ENCODE results near the gene BMP7.
"Not testable (repeated sequence)": the region's sequence is repeated elsewhere in the genome, so short reads cannot be mapped to it uniquely, and the experiment has no call there.

Gene BMP7

DNA sequence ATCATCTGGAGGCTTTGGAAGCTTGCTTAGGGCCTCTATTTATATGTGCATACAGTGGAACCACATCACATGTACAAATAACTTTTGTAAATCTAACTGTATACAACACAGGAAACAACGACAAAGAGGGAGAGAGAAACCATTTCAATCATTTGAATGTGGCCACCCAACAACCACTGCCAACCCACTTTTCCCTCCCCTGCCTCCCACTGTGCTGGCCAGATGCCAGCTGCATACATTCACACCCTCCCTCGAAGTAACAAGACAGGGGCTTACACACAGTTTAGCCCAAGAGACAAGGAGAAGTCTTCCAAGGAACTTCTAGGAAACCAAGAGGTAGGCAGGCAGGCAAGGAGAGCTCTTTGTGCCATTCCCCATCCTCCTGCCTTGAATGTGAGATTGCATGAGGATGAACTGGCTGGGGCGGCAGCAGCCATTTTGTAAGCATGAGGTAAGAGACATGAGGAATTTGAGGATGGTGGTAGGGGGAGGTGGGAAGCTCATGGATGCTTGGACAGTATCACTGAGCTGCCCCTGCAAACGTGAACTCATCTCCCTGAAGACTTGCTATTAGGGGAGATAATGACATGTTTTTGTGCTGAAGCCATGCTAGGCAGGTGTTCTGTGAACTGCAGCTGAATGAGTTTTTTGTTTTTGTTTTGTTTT is 18.2 kb downstream of the BMP7 start:
- DNase-seq, result no peak

- no peak for DNase-seq
Measured at GRCh38 chr20:57247292-57247965, 19.0 kb downstream of the BMP7 start.

- no peak for DNase-seq
Measured at GRCh38 chr20:57245997-57246396, 20.4 kb downstream of the BMP7 start.

DNA sequence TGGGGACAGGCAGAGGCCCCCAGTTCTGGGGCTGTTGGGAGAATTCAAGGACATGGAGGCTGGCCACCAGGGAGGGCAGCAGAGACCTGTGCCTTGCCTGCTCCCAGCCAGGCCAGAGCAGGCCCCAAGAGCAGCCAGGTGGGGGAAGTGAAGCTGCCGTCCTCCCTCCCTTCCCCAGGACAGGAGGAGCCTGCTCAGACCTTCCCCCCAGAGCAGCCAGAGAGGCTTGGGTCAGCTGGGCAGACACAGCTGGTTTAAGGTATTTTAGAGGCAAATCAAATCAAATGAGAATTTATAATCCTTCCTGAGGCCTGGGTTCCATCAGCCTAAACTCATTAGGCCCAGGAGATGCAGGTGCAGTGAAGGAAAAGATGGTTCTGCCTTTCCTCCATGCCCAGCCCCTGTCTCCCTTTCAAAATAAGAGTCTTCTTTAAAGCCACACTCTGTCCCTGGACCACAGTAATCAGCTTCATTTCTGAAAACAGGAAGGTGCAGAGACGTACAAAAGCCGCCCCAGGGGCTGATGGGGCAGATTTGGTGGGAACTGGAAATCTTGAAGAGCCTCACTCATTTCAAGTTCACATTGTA is 21.7 kb downstream of the BMP7 start:
- no peak for DNase-seq

DNA sequence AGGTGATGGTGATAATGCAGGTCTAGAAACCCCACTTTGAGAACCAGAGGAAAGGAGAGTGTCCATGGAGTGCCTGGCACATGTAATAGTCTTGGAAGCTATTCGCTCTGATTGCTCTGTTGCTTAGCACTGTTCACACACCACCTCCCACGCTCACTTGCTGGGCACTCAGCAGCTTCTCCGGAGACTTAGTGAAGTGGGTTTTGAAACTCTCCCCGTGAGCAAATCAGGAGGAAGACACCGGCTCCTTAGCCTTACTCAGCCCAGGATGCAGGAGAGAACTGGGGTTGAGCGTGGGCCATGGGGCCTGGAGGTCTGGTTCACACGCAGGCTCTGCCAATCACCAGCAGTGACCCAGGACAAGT is 22.2 kb downstream of the BMP7 start:
- no peak for DNase-seq

- DNase-seq, result no peak
Measured at GRCh38 chr20:57243480-57244220, 22.8 kb downstream of the BMP7 start.

DNA sequence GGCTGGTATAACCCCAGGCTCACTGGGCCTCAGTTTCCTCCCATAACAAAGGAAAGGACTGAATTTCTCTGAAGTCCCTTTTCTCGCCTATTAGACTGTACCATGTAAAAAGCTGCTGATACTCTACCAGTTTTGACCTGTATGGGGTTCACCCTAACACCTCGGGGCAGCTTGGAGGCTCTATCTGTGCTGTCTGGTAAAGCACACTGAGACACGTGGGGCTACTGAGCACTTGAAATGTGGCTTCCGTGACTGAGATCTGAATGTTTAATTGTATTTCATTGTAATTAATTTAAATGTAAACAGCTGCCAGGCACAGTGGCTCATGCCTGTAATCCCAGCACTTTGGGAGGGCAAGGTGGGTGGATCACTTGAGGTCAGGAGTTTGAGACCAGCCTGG is 24.0 kb downstream of the BMP7 start:
- DNase-seq, result no peak

DNA sequence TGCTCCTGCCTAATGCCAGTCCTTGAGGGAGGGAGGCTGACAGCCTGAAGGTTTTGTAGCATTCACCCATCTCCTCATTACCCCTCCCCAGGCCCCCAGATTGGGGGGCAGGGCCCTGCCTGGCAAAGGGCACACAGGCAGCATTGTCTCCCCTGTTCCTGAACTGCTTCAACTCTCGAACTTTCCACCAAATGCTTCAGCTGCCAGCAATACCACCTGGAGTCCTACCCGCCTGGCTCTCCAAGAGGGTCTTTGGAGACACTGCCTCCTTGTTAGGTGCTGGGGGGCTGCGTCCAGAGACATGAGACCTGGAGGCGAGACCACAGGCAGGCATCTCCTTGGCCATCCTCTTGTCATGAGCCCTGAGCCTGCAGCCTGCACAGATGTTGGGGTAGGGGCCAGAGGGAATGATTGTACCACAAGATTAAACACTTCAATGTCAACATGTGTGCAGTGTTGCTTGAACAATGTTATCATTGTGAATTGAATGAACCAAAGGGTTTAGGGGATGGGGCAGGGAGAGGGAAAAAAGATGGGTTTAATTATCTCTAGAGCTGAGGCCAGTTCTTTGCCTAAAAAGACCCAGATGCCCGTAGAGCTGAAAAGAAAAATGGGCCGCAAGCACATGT is 25.0 kb downstream of the BMP7 start:
- no peak for DNase-seq

DNA sequence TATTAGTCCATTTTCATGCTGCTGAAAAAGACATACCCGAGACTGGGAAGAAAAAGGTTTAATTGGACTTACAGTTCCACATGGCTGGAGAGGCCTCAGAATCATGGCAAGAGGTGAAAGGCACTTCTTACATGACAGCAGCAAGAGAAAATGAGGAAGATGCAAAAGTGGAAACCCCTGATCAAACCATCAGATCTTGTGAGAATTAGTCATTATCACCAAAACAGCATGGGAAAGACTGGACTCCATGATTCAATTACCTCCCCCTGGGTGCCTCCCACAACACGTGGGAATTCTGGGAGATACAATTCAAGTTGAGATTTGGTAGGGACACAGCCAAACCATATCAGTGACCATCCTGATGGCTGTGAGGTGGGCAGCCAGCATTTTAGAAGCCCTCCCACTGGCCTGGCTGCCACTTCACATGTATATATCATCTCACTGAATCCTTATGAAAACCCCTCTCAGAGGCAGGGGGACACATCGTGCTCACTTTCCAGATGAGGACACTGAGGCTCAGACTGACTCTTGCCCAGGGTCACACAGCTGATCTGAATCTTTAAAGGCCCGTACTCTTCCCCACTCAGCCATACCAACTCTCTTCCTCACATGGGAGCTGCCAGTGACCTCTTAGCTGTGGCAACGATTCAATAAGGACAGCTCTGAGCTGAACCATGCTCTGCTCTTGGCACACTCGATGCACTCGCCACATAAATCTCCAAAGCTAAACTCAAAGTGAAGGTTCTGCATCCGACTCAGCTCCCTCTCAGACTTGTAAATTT is 25.7 kb downstream of the BMP7 start:
- no peak for DNase-seq

DNA sequence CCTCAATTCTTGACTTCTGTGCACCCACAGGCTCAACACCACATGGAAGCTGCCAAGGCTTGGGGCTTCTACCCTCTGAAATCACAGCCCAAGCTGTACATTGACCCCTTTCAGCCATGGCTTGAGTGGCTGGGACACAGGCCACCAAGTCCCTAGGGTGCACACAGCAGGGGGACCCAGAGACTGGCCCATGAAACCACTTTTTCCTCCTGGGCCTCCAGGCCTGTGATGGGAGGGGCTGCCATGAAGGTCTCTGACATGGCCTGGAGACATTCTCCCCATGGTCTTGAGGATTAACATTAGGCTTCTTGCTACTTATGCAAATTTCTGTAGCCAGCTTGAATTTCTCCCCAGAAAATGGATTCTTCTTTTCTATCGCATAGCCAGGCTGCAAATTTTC is 26.7 kb downstream of the BMP7 start:
- not testable (repeated sequence) for DNase-seq

DNA sequence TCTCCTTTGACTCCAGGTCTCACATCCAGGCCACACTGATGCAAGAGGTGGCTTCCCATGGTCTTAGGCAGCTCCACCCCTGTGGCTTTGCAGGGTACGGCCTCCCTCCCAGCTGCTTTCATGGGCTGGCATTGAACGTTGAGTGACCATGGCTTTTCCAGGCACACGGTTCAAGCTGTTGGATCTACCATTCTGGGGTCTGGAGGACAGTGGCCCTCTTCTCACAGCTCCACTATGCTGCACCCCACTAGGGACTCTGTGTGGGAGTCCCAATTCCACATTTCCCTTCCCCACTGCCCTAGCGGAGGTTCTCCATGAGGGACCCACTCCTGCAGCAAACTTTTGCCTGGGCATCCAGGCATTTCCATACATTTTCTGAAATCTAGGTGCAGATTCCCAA is 27.1 kb downstream of the BMP7 start:
- DNase-seq, result not testable (repeated sequence)

GRCh38 chr20:57238089-57238488 is 28.4 kb downstream of the BMP7 start:
- DNase-seq, result no peak

GRCh38 chr20:57237585-57237953 is 28.9 kb downstream of the BMP7 start:
- no peak for DNase-seq

DNA sequence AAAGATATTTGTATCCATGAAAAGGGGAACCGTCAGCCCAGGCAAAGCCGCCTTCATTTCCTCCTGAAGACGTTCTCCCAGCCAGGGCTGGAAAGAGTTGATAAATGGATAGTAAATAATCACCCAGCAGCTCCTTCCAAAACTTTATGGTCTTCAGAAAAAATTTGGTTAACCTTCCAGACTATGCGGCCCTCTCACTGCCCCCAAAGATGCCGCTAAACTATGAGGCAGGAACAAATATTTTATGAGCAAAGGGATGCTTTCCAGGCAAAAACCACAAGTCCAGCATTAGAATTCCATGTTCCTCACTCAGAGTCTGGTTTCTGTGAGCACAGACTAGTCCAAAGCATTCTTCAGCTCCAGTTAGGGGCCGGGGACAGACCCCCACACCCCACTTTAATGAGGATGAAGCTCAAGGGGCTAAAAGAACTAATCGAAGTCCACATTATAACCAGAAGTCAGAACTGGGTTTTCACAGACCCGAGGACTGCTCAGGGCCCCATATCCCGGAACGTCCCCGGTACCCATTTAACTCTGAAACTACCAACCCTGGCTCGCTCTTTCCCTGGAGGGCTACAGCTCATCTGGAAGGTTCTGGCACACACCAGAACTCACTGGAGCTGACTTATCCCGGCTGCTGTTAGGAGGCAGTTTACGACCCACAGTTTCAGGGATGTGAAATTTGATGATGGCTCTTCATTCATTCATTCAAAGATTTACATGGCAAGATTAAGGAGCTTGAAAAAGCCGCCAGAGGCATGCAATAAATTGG is 29.4 kb downstream of the BMP7 start:
- no peak for DNase-seq

- DNase-seq, result no peak
Measured at GRCh38 chr20:57234556-57235251, 31.7 kb downstream of the BMP7 start.

DNA sequence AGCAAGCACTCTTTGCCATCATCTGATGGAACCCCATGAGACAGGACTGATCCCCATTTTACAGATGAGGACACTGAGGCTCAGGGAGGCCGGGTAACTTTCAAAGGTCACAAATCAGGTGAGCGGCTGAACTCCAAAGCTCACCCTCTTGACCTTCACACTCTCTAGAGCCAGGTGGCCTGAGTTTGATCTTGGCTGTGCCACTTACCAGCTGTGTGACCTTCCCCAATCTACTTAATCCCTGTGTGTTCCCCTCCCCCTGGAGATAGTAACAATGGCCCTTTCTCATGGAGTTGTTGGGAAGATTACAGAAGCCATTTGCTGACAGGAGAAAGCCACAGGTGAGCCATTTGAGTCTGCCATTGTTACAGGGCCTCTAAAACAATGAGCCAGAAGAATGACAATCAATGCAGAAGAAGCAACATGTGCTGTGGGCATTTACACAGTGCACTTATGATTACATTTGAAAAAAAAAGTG is 34.5 kb downstream of the BMP7 start:
- no peak for DNase-seq

- no peak for DNase-seq
Measured at GRCh38 chr20:57231161-57231560, 35.3 kb downstream of the BMP7 start.

GRCh38 chr20:57230247-57230646 is 36.2 kb downstream of the BMP7 start:
- no peak for DNase-seq

GRCh38 chr20:57229490-57229889 is 37.0 kb downstream of the BMP7 start:
- DNase-seq, result no peak

DNA sequence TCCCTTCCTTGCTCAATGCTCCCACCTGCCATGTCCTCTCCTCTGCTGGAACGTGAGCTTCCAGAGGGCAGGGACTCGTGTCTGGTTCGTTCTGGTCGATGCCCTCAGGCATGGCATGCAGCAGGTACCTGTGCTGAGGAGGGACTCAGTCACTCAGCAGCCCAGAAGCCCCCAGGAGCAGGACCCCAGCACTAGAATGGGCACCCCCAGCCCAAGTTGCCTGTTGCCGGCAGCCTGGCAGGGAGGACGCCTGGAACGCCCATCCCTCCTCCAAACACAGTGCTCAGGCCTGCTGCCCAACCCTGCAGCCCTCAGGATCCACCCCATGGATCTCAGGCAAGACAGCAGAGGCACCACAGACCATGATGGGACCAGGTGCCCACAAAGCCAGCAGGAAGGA is 40.6 kb downstream of the BMP7 start:
- no peak for DNase-seq

- DNase-seq, result no peak
Measured at GRCh38 chr20:57225197-57225733, 41.2 kb downstream of the BMP7 start.
